Measurements from ENCODE around the gene GAB2. TPM values are rescaled to one million over a fixed set of nuclear protein-coding genes. Genes with fewer than 3 reads are reported as not detected.

GAB2 gene
- total RNA-seq, 1 experiment from 2014 or later: 10.0 TPM

DNA sequence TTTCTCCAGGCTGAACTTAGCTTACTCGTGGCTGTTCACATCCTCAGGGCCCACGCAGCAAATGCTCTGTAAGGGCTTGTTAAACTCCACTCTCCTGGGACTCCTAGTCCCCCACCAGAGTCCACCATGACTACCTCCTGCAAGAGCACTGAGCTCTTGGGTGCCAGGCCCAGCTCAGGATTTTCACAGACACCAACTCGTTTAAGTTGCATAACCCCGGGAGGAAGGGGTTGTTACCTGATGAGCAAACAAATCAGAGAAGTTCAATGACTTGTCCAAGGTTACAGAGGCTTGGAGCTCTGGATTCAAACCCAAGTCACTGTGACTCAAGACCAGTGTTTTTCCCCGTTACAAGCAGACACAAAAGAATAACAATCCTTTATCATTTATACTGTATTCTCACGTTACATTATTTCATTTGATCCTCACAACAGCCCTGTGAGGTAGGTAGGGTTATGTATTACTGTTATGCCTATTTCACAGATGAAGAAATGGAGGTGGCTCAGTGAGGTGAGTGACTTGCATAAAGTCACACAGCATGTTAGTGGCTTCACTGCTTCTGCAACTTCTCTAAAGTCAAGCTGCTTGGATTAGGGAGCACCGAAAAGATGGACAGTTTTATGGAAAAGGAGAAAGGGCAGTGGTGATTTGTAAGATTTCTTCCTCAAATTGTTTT, 246.6 kb downstream of the GAB2 start:
- ATAC-seq: peak; percentile 5; the same call in 1 of the 2 replicates
- TF ChIP-seq TCF7L2 (IDR thresholded peaks at IDR 0.05; ENCODE audit: low read depth, low read length): no peak
- TF ChIP-seq, protein P1, sequence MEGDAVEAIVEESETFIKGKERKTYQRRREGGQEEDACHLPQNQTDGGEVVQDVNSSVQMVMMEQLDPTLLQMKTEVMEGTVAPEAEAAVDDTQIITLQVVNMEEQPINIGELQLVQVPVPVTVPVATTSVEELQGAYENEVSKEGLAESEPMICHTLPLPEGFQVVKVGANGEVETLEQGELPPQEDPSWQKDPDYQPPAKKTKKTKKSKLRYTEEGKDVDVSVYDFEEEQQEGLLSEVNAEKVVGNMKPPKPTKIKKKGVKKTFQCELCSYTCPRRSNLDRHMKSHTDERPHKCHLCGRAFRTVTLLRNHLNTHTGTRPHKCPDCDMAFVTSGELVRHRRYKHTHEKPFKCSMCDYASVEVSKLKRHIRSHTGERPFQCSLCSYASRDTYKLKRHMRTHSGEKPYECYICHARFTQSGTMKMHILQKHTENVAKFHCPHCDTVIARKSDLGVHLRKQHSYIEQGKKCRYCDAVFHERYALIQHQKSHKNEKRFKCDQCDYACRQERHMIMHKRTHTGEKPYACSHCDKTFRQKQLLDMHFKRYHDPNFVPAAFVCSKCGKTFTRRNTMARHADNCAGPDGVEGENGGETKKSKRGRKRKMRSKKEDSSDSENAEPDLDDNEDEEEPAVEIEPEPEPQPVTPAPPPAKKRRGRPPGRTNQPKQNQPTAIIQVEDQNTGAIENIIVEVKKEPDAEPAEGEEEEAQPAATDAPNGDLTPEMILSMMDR (IDR thresholded peaks at IDR 0.05): no peak
- TF ChIP-seq, protein P2, sequence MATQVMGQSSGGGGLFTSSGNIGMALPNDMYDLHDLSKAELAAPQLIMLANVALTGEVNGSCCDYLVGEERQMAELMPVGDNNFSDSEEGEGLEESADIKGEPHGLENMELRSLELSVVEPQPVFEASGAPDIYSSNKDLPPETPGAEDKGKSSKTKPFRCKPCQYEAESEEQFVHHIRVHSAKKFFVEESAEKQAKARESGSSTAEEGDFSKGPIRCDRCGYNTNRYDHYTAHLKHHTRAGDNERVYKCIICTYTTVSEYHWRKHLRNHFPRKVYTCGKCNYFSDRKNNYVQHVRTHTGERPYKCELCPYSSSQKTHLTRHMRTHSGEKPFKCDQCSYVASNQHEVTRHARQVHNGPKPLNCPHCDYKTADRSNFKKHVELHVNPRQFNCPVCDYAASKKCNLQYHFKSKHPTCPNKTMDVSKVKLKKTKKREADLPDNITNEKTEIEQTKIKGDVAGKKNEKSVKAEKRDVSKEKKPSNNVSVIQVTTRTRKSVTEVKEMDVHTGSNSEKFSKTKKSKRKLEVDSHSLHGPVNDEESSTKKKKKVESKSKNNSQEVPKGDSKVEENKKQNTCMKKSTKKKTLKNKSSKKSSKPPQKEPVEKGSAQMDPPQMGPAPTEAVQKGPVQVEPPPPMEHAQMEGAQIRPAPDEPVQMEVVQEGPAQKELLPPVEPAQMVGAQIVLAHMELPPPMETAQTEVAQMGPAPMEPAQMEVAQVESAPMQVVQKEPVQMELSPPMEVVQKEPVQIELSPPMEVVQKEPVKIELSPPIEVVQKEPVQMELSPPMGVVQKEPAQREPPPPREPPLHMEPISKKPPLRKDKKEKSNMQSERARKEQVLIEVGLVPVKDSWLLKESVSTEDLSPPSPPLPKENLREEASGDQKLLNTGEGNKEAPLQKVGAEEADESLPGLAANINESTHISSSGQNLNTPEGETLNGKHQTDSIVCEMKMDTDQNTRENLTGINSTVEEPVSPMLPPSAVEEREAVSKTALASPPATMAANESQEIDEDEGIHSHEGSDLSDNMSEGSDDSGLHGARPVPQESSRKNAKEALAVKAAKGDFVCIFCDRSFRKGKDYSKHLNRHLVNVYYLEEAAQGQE (IDR thresholded peaks at IDR 0.05; ENCODE audit: insufficient read depth in 1 of 2, low read depth in 2 of 2, low read length in 1 of 2): no peak
- no peak for TF ChIP-seq SIN3A (IDR thresholded peaks at IDR 0.05; ENCODE audit: borderline replicate concordance, insufficient read depth, low read depth, low read length)
- TF ChIP-seq POLR2AphosphoS5 (IDR thresholded peaks at IDR 0.05; ENCODE audit: low read depth, low read length): no peak
- H3K9me3 ChIP-seq (ENCODE audit: control insufficient read depth, insufficient read depth, low read depth, low read length): no peaks in the 10 kb centered on the region
- no TSS peak for BruUV-seq (replicated peaks)
- no peaks in the 10 kb centered on the region for H3K27me3 ChIP-seq (ENCODE audit: control insufficient read depth, insufficient read depth, low read length)
- no peak overlapping the region for H3K27ac ChIP-seq (ENCODE audit: low read length)
- DNase-seq (ENCODE audit: low read depth, low spot score): no peak
- no peaks in the 10 kb centered on the region for H3K4me1 ChIP-seq (ENCODE audit: control insufficient read depth, insufficient read depth, low read length)
- no peak overlapping the region for H3K4me3 ChIP-seq (ENCODE audit: low read depth in 2 of 2, low read length in 2 of 2)
- intact Hi-C loops (cut with micrococcal nuclease; ENCODE audit: unreplicated experiment): no loop called here
- POLR2A ChIA-PET: no interaction called here
- CTCF ChIA-PET: interaction anchor here (0.5 kb wide), 1 partner anchor 177 kb away, joined by 5 read pairs; the partner anchor contains the start of gene INTS4
- in situ Hi-C loops (cut with HindIII; ENCODE audit: low pct_unique_long_range_greater_than_20kb, low sequenced_read_pairs): no loop called here
- H3K36me3 ChIP-seq (ENCODE audit: control insufficient read depth, insufficient read depth, low read length): no peaks in the 10 kb centered on the region

DNA sequence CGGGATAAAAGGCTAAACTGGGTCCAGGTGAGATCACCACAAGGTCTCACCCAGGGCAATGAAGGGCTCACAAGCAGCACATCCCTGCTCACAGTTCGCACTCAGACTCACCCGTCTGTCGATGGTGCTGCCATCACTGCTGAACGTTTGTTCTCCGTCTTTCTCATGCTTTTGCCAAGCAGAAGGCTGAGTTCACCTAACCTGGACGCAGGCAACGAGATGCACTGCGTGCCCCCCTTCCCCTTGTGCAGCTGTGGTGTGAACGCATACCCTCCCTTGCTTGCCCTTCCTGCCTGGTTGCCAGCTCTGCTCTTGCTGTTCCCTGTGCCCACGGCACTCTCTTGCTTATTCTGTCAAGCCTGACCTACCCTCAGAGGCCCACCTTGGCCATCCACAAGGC, 247.2 kb downstream of the GAB2 start:
- no peak for DNase-seq (ENCODE audit: low read depth, low spot score)
- no peaks in the 10 kb centered on the region for H3K36me3 ChIP-seq (ENCODE audit: control insufficient read depth, insufficient read depth, low read length)
- POLR2A ChIA-PET: no interaction called here
- no peaks in the 10 kb centered on the region for H3K9me3 ChIP-seq (ENCODE audit: control insufficient read depth, insufficient read depth, low read depth, low read length)
- BruUV-seq (replicated peaks): no TSS peak
- ATAC-seq: peak; percentile 19; the same call in 1 of the 2 replicates
- no peak overlapping the region for H3K4me3 ChIP-seq (ENCODE audit: low read depth in 2 of 2, low read length in 2 of 2)
- TF ChIP-seq POLR2AphosphoS5 (IDR thresholded peaks at IDR 0.05; ENCODE audit: low read depth, low read length): no peak
- TF ChIP-seq SIN3A (IDR thresholded peaks at IDR 0.05; ENCODE audit: borderline replicate concordance, insufficient read depth, low read depth, low read length): no peak
- TF ChIP-seq TCF7L2 (IDR thresholded peaks at IDR 0.05; ENCODE audit: low read depth, low read length): no peak
- TF ChIP-seq, protein P1 (IDR thresholded peaks at IDR 0.05): no peak
- TF ChIP-seq, protein P2 (IDR thresholded peaks at IDR 0.05; ENCODE audit: insufficient read depth in 1 of 2, low read depth in 2 of 2, low read length in 1 of 2): no peak
- in situ Hi-C loops (cut with HindIII; ENCODE audit: low pct_unique_long_range_greater_than_20kb, low sequenced_read_pairs): no loop called here
- intact Hi-C loops (cut with micrococcal nuclease; ENCODE audit: unreplicated experiment): no loop called here
- no peak overlapping the region for H3K27ac ChIP-seq (ENCODE audit: low read length)
- no peaks in the 10 kb centered on the region for H3K4me1 ChIP-seq (ENCODE audit: control insufficient read depth, insufficient read depth, low read length)
- no peaks in the 10 kb centered on the region for H3K27me3 ChIP-seq (ENCODE audit: control insufficient read depth, insufficient read depth, low read length)
- CTCF ChIA-PET: interaction anchor here (0.6 kb wide), 1 partner anchor 79 kb away, joined by 7 read pairs; no protein-coding TSS in a partner anchor
